ENCODE measurements around the gene MYO3B.

DNA sequence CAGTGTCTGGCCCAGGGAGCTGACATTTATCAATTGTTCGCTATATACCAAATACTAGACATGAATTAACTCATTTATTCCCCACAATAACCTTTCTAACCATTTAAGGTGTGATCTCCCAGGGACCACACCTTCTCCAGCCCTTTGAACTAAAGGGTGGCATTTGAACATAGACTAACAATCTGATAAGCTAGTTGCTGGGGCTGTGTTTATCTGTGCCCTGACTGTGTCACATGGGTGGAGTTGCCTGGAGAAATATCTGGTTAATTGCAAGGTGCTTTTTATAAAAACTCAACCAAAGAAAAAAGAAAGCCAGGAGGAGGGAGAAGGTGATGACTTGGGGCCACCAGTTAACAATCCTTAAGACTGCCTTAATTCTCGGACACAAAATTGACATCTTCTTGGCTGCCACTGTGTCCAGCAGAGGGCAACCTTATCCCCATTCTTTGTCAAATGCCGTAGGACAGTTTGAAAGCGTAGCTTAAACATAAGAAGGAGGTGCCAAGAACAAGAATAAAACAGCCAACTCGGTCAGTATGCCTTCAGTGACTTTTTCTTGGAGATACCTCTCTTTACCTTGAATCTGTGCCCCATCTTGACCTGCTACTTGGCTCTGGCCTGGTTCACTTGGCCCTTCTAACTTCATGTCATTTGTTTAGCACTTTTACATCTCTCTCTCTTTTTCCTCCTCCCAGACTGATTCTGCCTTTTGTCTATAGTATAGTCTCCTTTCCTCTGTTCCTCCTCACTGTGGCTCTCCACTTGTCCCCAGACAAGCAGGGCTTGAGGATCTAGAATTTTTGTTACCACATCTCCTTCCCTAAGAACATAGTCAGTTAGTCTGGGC is 183.4 kb downstream of the MYO3B start:
- TF ChIP-seq, protein P1, sequence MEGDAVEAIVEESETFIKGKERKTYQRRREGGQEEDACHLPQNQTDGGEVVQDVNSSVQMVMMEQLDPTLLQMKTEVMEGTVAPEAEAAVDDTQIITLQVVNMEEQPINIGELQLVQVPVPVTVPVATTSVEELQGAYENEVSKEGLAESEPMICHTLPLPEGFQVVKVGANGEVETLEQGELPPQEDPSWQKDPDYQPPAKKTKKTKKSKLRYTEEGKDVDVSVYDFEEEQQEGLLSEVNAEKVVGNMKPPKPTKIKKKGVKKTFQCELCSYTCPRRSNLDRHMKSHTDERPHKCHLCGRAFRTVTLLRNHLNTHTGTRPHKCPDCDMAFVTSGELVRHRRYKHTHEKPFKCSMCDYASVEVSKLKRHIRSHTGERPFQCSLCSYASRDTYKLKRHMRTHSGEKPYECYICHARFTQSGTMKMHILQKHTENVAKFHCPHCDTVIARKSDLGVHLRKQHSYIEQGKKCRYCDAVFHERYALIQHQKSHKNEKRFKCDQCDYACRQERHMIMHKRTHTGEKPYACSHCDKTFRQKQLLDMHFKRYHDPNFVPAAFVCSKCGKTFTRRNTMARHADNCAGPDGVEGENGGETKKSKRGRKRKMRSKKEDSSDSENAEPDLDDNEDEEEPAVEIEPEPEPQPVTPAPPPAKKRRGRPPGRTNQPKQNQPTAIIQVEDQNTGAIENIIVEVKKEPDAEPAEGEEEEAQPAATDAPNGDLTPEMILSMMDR (IDR thresholded peaks at IDR 0.05) = peak; percentile 39 to 71 (median 58)
- TF ChIP-seq POLR2A (IDR thresholded peaks at IDR 0.05) = no peak
